ENCODE results near the gene SYCP3.

DNA sequence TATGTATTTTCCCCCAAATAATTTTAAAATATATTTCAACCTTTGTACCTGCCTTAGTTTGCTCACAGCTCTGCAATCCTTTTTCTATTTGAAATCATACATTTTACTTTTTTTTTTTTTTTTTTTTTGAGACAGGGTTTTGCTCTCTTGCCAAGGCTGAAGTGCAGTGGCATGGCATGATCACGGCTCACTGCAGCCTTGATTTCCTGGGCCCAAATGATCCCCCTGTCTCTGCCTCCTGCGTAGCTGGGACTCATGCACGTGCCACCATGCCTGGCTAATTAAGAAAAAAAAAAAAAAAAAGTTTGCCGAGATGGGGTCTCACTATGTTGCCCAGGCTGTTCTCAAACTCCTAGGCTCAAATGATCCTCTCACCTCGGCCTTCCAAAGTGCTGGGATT is 1.3 kb upstream of the SYCP3 start:
- TF ChIP-seq CTCF (IDR thresholded peaks at IDR 0.05) (no peak), POLR2A (IDR thresholded peaks at IDR 0.05) (no peak), POLR2AphosphoS5 (IDR thresholded peaks at IDR 0.05) (no peak), EP300 (IDR thresholded peaks at IDR 0.05) (no peak)

Data from stomach (tissue), 4 donors.